ENCODE results near the gene ITIH3. TPM values are rescaled to one million over a fixed set of nuclear protein-coding genes. Genes with fewer than 3 reads are reported as not detected.

Gene ITIH3
- total RNA-seq, 4 donors from 2014 or later: 0.83 to 3.2 (median 1.5) TPM

DNA sequence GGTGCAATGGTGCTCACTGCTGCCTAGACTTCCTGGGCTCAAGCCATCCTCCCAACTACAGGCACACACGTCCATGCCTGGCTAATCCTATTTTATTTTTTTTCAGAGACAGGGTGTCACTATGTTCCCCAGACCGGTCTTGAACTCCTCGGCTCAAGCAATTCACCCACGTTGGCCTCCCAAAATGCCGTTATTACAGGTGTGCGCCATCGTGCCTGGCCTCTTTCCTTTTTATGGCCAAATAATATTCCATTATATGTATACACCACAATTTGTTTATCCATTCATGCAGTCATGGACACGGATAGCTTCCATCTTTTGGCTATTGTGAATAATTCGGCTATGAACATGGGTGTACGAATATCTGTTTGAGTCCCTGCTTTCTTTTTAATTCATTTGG is 22.9 kb upstream of the ITIH3 start:
- Histone ChIP-seq H3K27ac (replicated peaks in 1 of 4) (peak overlapping the region in 3 of 4 donors; percentile 72 to 83 (median 72)), H3K36me3 (peaks cover 0 to 18% (median 8%) of the 10 kb centered on the region in 4 donors), H3K4me1 (peaks cover 13 to 21% (median 19%) of the 10 kb centered on the region in 4 donors), H3K27me3 (no peaks in the 10 kb centered on the region), H3K4me3 (peak overlapping the region in 2 of 4 donors; percentile 94), H3K9me3 (no peaks in the 10 kb centered on the region)
- no peak for TF ChIP-seq CTCF (IDR thresholded peaks at IDR 0.05)
- no peak for TF ChIP-seq POLR2AphosphoS5 (IDR thresholded peaks at IDR 0.05)
- no peak for TF ChIP-seq POLR2A (IDR thresholded peaks at IDR 0.05; ENCODE audit: low read depth)
- TF ChIP-seq EP300 (IDR thresholded peaks at IDR 0.05): no peak
- DNase-seq (ENCODE audit: extremely low spot score): no peak
- WGBS: 92% methylated on average over 10 of the region's 10 CpGs
- intact Hi-C loops (cut with DNase I): loop anchor here (5.0 to 10.0 kb wide), 4 partner anchors 76 to 303 kb away; partner anchors contain the start of gene STIMATE

GRCh38 chr3:52773361-52774065 is 21.1 kb upstream of the ITIH3 start:
- DNase-seq (ENCODE audit: extremely low spot score): peak; percentile 80
- Histone ChIP-seq H3K27ac (replicated peaks in 1 of 4) (no peak overlapping the region), H3K4me1 (peaks cover 13 to 21% (median 19%) of the 10 kb centered on the region in 4 donors), H3K36me3 (no peaks in the 10 kb centered on the region), H3K4me3 (no peak overlapping the region), H3K9me3 (no peaks in the 10 kb centered on the region), H3K27me3 (no peaks in the 10 kb centered on the region)
- WGBS: 91% methylated on average over 13 of the region's 13 CpGs
- intact Hi-C loops (cut with DNase I): loop anchor here (5.0 to 10.0 kb wide), 4 partner anchors 74 to 301 kb away; partner anchors contain the start of gene STIMATE
- TF ChIP-seq POLR2A (IDR thresholded peaks at IDR 0.05; ENCODE audit: low read depth) (no peak), POLR2AphosphoS5 (IDR thresholded peaks at IDR 0.05) (no peak), CTCF (IDR thresholded peaks at IDR 0.05) (no peak)

- H3K36me3 ChIP-seq: no peaks in the 10 kb centered on the region
- H3K27ac ChIP-seq (replicated peaks in 1 of 4): no peak overlapping the region
- H3K4me1 ChIP-seq: peaks cover 13 to 17% (median 16%) of the 10 kb centered on the region in 4 donors
- H3K4me3 ChIP-seq: no peak overlapping the region
- no peak for TF ChIP-seq CTCF (IDR thresholded peaks at IDR 0.05)
- TF ChIP-seq EP300 (IDR thresholded peaks at IDR 0.05): no peak
- no peak for TF ChIP-seq POLR2A (IDR thresholded peaks at IDR 0.05; ENCODE audit: low read depth)
- no peak for TF ChIP-seq POLR2AphosphoS5 (IDR thresholded peaks at IDR 0.05)
- no peaks in the 10 kb centered on the region for H3K9me3 ChIP-seq
- no peak for DNase-seq (ENCODE audit: extremely low spot score)
- H3K27me3 ChIP-seq: no peaks in the 10 kb centered on the region
- WGBS: 84% methylated on average over 8 of the region's 8 CpGs
- intact Hi-C loops (cut with DNase I): loop anchor here (5.0 to 10.0 kb wide), 4 partner anchors 73 to 301 kb away; partner anchors contain the start of gene STIMATE
Observed at GRCh38 chr3:52774066-52774713, 20.4 kb upstream of the ITIH3 start.

DNA sequence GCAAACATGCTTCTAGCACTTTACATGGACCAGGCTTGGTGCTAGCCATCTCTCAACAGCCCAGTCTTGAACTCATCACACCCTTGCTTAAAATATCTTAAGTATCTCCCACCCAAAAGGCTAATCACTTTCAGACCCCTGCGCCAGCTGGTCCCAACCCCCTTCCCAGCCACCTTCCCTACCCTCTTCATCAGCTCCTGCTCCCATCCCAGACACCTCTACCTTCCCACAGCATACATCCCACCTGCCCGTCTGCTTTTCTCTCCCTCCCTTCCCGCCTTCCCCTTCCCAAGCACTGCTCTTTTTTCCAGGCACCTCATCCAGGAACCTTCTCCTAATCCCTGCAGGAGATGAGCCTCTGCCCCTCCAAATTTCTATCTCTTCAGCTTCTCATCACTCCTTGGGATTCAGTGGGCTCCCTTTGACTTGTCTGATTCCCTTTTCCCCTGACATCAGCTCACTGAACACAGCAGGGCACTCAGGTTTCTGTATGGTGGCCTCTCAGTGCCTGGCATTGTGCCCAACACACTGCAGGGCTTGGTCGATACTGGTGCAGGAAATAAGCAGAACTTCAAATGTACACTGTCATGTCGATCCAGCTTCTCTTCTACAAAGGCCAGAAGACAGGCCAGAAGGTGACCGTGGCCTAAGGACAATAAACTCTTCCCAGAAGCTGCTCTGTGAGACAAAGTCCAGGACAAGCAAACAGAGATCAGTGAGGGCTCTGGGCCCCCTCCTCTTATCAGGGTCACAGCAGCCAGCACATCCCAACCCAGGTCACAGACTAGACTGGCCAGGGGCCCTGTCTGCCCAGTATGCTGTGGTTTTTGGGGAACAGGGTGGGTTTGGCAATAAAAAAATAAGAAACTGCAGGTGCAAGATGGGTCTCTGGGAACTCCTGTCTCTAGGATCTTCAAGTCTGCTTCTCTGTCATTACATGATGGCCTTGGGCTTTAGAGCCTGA is 19.4 kb upstream of the ITIH3 start:
- WGBS: 54% methylated on average over 6 of the region's 6 CpGs
- no peak overlapping the region for H3K27ac ChIP-seq (replicated peaks in 1 of 4)
- intact Hi-C loops (cut with DNase I): loop anchor here (5.0 to 10.0 kb wide), 4 partner anchors 72 to 300 kb away; partner anchors contain the start of gene STIMATE

More for the DNA sequence above, 19.4 kb upstream of the ITIH3 start:
- no peak overlapping the region for H3K4me3 ChIP-seq
- no peaks in the 10 kb centered on the region for H3K9me3 ChIP-seq
- peak; percentile 77 for DNase-seq (ENCODE audit: extremely low spot score)
- no peaks in the 10 kb centered on the region for H3K27me3 ChIP-seq
- peaks cover 4 to 7% (median 6%) of the 10 kb centered on the region in 4 donors for H3K4me1 ChIP-seq
- H3K36me3 ChIP-seq: no peaks in the 10 kb centered on the region
- TF ChIP-seq CTCF (IDR thresholded peaks at IDR 0.05): no peak
- TF ChIP-seq POLR2A (IDR thresholded peaks at IDR 0.05; ENCODE audit: low read depth): no peak
- TF ChIP-seq EP300 (IDR thresholded peaks at IDR 0.05): no peak
- no peak for TF ChIP-seq POLR2AphosphoS5 (IDR thresholded peaks at IDR 0.05)

Data from esophagus muscularis mucosa (tissue), 4 donors.